Measurements from ENCODE around the gene BRSK1. TPM values are rescaled to one million over a fixed set of nuclear protein-coding genes. Genes with fewer than 3 reads are reported as not detected.

The BRSK1 gene
- total and polyA plus RNA-seq, 2 of the 8 experiments (the other 6 are each of a cell fraction or from before 2014, with no cell fraction given), result 27.6 to 32.7 TPM

DNA sequence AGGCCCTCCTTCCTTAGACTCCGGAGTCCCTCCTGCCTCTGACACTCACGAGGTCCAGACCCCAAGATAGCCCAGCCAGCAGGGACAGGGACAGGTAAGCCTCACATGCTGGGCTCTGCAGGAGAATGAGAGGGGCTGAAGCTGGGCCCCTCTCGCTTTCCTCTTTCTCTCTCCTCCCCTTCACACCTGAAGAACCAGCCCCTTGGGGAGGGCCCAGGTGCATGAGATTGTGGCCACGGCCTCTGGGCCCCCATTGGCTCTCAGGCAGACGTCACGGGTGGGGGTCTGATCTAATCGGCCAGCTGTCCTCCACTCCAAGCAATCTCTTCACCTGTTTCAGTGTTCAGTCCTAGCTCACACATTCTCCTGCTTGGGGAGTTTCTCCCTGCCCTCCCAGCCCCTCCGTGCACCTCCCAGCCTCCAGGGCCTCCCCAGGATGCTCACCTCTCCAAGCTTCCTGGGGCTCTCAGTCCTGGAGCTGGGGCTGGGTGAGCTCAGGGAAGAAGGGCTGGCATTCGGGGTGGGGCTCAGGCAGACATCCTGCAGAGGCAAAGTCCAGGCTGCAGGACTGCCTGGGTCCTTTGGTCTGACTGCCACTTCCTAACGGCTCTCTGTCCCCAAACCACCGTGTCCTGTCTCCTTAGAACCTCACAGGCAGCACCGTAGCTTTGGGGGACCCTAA, 38.5 kb downstream of the BRSK1 start:
- no peaks in the 10 kb centered on the region for H3K27me3 ChIP-seq (replicated peaks in 1 of 4; ENCODE audit: control insufficient read depth in 3 of 4, extremely low read depth in 1 of 4, insufficient read depth in 3 of 4, low read length in 3 of 4)
- H3K36me3 ChIP-seq (ENCODE audit: control insufficient read depth in 2 of 4, insufficient read depth in 4 of 4, low read length in 3 of 4), result no peaks in the 10 kb centered on the region
- no peak overlapping the region for H4K5ac ChIP-seq (ENCODE audit: insufficient read length, low read depth, low read length)
- H3K4ac ChIP-seq (replicated peaks; ENCODE audit: insufficient read length, low read depth, low read length), result no peak overlapping the region
- no peak overlapping the region for H2BK120ac ChIP-seq (replicated peaks; ENCODE audit: low read depth, low read length)
- no peak overlapping the region for H3K23ac ChIP-seq (ENCODE audit: insufficient read length)
- H2BK15ac ChIP-seq (ENCODE audit: low read length), result no peak overlapping the region
- ChIA-PET POLR2A (ENCODE audit: partially characterized antibody) (interaction anchor here (0.7 to 4.3 kb wide), 15 partner anchors 9 to 277 kb away, joined by 3 to 23 read pairs (median 5); partner anchors contain the start of genes FIZ1, KMT5C, UBE2S and ZNF524), CTCF (ENCODE audit: partially characterized antibody) (interaction anchor here (0.6 to 2.7 kb wide), 6 partner anchors 11 to 401 kb away, joined by 3 to 18 read pairs (median 10); partner anchors contain the start of gene TMEM238)
- WGBS, 2 experiments (ENCODE audit: extremely low coverage in 1 of 2, insufficient coverage in 1 of 2, insufficient read length in 1 of 2, insufficient replicate concordance in 2 of 2, low coverage in 1 of 2, low lambda C conversion rate in 2 of 2, missing lambda C conversion rate in 1 of 2), result 75% methylated on average over 11 of the region's 12 CpGs; no CpG with 5 or more reads in 1 of the 2 experiments
- peak overlapping the region; percentile 50; the same call in 1 of the 2 replicates for H2BK12ac ChIP-seq (ENCODE audit: low read depth, low read length)
- H3K79me2 ChIP-seq (ENCODE audit: control insufficient read depth in 1 of 2, insufficient read depth in 2 of 2, low read length in 2 of 2), result no peaks in the 10 kb centered on the region
- H4K8ac ChIP-seq (ENCODE audit: extremely low read depth, insufficient read depth, low read length), result no peak overlapping the region
- TF ChIP-seq SUZ12 (IDR thresholded peaks at IDR 0.05; ENCODE audit: low read length) (no peak), BACH1 (IDR thresholded peaks at IDR 0.05; ENCODE audit: low read length) (no peak), HDAC6 (IDR thresholded peaks at IDR 0.05; ENCODE audit: low read depth, low read length) (no peak), CBX5 (IDR thresholded peaks at IDR 0.05; ENCODE audit: low read depth, low read length) (no peak)
- peaks cover 0 to 10% (median 5%) of the 10 kb centered on the region in 4 experiments; a peak in 6 of 7 replicates for H3K4me1 ChIP-seq (replicated peaks in 1 of 4; ENCODE audit: control insufficient read depth in 3 of 4, insufficient read depth in 4 of 4, low read length in 3 of 4)
- no peak overlapping the region for H3K14ac ChIP-seq (ENCODE audit: insufficient read length)
- H2AFZ ChIP-seq (ENCODE audit: low read length), result no peak overlapping the region
- H3K18ac ChIP-seq (ENCODE audit: extremely low read depth, low read length), result no peak overlapping the region; the same call in 1 of the 2 replicates
- FAIRE-seq (no peak), DNase-seq (ENCODE audit: low read depth in 1 of 2, low spot score in 2 of 2) (no peak)
- H4K91ac ChIP-seq (replicated peaks; ENCODE audit: insufficient read length, low read length), result no peak overlapping the region
- no peak overlapping the region for H2BK5ac ChIP-seq (ENCODE audit: low read depth, low read length)
- H2BK20ac ChIP-seq (ENCODE audit: low read length), result no peak overlapping the region
- H2AK5ac ChIP-seq (ENCODE audit: low read depth, low read length), result 0 out of 2 replicates have a peak overlapping the region, but pooled peaks have one; percentile 86
- no peak overlapping the region for H3K27ac ChIP-seq (ENCODE audit: low read depth, low read length)
- H3K4me3 ChIP-seq (ENCODE audit: extremely low read depth in 1 of 4, insufficient read depth in 2 of 4, low read depth in 3 of 4, low read length in 4 of 4), result no peak overlapping the region
- H3K56ac ChIP-seq (replicated peaks; ENCODE audit: insufficient read length, low read depth, low read length), result no peak overlapping the region
- no peak overlapping the region; a peak in 1 of 7 replicates for H3K9ac ChIP-seq (replicated peaks in 1 of 4; ENCODE audit: extremely low read depth in 1 of 4, low read depth in 3 of 4, low read length in 3 of 4)
- H3K23me2 ChIP-seq (ENCODE audit: low read depth, low read length), result peaks cover 2% of the 10 kb centered on the region; the same call in 1 of the 2 replicates
- no peaks in the 10 kb centered on the region for H3K79me1 ChIP-seq (ENCODE audit: low read depth, low read length)
- H4K20me1 ChIP-seq (replicated peaks in 1 of 2; ENCODE audit: control insufficient read depth in 1 of 2, insufficient read depth in 2 of 2, low read length in 2 of 2), result no peaks in the 10 kb centered on the region
- H3K4me2 ChIP-seq (ENCODE audit: insufficient read depth in 1 of 2, low read depth in 2 of 2, low read length in 2 of 2), result no peak overlapping the region; a peak in 1 of 4 replicates
- no peaks in the 10 kb centered on the region for H3K9me3 ChIP-seq (ENCODE audit: insufficient read depth in 2 of 2, low read depth in 1 of 2, low read length in 1 of 2)
